Activated naive CD8-positive, alpha-beta T cell treated with anti-CD3 and anti-CD28 coated beads for 36 hours (primary cell): ENCODE measurements around the gene RPS14. TPM values are rescaled to one million over a fixed set of nuclear protein-coding genes. Genes with fewer than 3 reads are reported as not detected.

Experiments used
- DNase-seq: peaks from one replicate; pipeline ENCODE4 v3.0.0; 2021
- H3K27ac Mint-ChIP-seq: one replicate; pipeline ENCODE4 v1.8.0; 2022; ENCODE audit warnings: mild to moderate bottlenecking, moderate library complexity, mixed read lengths
- H3K27me3 Mint-ChIP-seq: one replicate; pipeline ENCODE4 v1.8.0; 2022; ENCODE audit warnings: mild to moderate bottlenecking, mixed read lengths
- H3K36me3 Mint-ChIP-seq: one replicate; pipeline ENCODE4 v1.8.0; 2021; ENCODE audit warnings: mild to moderate bottlenecking, mixed read lengths
- H3K4me1 Mint-ChIP-seq: one replicate; pipeline ENCODE4 v1.8.0; 2021; ENCODE audit warnings: mixed read lengths
- H3K4me3 Mint-ChIP-seq: one replicate; pipeline ENCODE4 v1.8.0; 2022; ENCODE audit warnings: mild to moderate bottlenecking, moderate library complexity, mixed read lengths
- H3K9me3 Mint-ChIP-seq: one replicate; pipeline ENCODE4 v1.8.0; 2022; ENCODE audit warnings: mixed read lengths
- total RNA-seq, 2 experiments: library from RNA; stranded (reverse); gene quantifications; one replicate each; pipeline ENCODE4 v1.2.3, GENCODE V29; 2021

Gene RPS14
- total RNA-seq, 2 experiments from 2014 or later: 2,978 to 3,004 TPM

DNA sequence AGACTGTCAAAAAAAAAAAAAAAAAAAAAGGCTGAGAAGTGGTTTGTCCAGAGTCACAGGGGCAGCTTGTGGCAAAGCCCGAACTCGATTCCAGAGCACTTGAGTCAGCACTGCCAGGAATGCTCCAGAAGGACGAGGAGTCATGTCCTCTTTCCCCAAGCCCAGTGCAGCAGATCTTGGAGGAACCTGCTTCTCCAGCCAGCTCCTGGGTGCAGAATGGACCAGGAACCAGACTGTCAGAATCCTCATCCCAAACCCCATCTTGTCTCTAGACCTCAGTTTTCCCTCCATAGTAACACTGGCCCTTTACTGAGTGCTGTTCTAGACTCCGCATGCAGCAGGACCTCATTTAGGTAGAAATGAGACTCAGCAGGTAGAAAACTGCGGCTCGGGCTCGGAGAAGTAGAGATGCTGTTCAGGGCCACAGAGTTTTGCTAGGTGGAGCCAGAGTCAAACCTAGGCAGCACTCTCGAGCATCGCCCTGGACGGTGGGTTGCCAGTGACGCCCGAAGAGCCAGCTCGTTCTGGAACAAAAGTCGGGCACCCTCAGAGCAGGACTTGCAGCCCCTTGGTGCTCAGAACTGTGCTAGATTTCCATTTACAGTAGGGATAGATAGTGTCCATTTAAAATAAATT is 52.3 kb downstream of the RPS14 start:
- peaks cover 41% of the 10 kb centered on the region for H3K36me3 Mint-ChIP-seq
- no peaks in the 10 kb centered on the region for H3K9me3 Mint-ChIP-seq
- peaks cover 8% of the 10 kb centered on the region for H3K4me1 Mint-ChIP-seq
- H3K27ac Mint-ChIP-seq: no peak overlapping the region
- DNase-seq: no peak
- no peak overlapping the region for H3K4me3 Mint-ChIP-seq
- H3K27me3 Mint-ChIP-seq: no peaks in the 10 kb centered on the region

DNA sequence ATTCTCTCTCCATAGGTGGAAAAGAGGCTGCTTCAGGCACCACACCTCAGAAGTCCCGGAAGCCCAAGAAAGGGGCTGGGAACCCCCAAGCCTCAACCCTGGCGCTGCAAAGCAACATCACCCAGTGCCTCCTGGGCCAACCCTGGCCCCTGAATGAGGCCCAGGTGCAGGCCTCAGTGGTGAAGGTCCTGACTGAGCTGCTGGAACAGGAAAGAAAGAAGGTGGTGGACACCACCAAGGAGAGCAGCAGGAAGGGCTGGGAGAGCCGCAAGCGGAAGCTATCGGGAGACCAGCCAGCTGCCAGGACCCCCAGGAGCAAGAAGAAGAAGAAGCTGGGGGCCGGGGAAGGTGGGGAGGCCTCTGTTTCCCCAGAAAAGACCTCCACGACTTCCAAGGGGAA is 53.3 kb downstream of the RPS14 start:
- no peak for DNase-seq
- peaks cover 37% of the 10 kb centered on the region for H3K36me3 Mint-ChIP-seq
- H3K4me3 Mint-ChIP-seq: no peak overlapping the region
- H3K4me1 Mint-ChIP-seq: peaks cover 5% of the 10 kb centered on the region
- peak overlapping the region; percentile 75 for H3K27ac Mint-ChIP-seq
- H3K9me3 Mint-ChIP-seq: no peaks in the 10 kb centered on the region
- H3K27me3 Mint-ChIP-seq: no peaks in the 10 kb centered on the region

DNA sequence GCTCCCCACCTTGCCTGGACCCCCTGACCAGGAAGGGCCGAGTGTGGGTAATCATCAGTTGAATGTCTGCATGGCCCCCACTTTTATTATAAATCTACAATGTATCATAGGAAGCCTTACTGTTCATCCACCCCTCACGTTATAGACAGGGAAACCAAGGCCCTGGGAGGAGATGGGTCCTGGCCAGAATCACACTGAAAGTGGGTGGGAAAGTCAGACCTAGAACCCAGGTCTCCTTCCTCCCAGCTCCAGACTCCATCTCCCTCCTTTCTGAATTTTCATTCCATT is 53.9 kb downstream of the RPS14 start:
- Mint-ChIP-seq H3K27ac (no peak overlapping the region), H3K4me1 (peaks cover 5% of the 10 kb centered on the region), H3K27me3 (no peaks in the 10 kb centered on the region), H3K4me3 (no peak overlapping the region), H3K9me3 (no peaks in the 10 kb centered on the region), H3K36me3 (peaks cover 33% of the 10 kb centered on the region)
- no peak for DNase-seq

DNA sequence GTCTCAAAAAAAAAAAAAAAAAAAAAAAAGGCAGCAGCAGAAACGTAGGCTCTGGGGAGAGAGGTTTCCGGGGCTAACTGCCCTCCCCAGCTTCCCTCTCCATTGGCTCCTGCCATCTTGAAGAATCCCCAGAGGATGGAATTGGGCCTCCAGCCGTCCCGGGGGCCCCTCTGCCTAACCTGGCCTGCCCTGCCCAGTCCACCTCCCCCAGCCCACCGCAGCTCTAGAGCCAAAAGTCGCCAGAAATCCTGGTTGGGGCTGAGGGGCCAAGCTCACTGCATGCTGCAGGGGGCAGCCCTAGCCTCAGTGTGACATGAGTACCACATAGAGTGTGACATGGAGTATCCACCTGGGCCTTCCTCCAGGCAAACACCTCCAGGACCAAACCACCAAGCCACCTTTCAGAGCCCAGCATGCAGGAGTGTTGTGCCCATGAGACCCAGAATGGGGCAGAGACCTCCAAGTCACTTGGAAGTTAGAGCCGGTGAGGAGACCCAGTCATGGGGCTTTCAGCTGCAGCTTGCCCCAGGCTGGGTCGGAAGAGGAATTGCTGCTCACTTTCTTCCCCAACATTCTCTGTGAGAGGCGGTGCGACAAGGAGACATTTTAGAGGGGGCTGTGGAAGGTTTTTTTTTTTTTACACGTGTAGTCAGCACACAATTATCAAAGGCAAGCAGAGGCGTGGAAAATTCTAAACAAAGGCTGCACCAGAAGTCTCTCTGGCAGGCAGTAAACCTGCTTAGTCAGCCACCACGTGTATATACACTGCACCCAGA is 54.4 kb downstream of the RPS14 start:
- no peak for DNase-seq
- Mint-ChIP-seq H3K36me3 (peaks cover 28% of the 10 kb centered on the region), H3K4me1 (peaks cover 5% of the 10 kb centered on the region), H3K27ac (no peak overlapping the region), H3K4me3 (no peak overlapping the region), H3K27me3 (no peaks in the 10 kb centered on the region), H3K9me3 (no peaks in the 10 kb centered on the region)

DNA sequence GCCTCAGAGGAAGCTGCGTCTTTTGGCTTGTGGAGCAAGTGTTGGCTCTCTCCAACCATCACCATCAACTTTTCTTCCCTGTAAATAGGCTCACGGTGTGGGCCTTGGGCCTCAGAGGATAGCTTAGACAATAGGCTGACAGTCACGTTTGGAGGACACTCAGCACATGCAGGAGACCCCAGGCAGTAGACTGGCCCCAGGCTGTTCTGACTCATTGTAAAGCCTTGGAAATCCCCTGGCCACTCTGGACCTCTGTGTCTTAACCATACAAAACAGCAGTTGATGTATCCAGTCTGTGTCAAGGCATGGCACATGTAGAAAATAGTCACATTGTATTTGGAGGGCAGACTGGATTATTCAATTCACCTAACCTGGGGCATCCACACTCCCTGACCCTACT is 55.4 kb downstream of the RPS14 start:
- Mint-ChIP-seq H3K36me3 (peaks cover 24% of the 10 kb centered on the region), H3K4me1 (peaks cover 4% of the 10 kb centered on the region), H3K9me3 (no peaks in the 10 kb centered on the region), H3K4me3 (no peak overlapping the region), H3K27me3 (no peaks in the 10 kb centered on the region), H3K27ac (peak overlapping the region; percentile 21)
- no peak for DNase-seq

DNA sequence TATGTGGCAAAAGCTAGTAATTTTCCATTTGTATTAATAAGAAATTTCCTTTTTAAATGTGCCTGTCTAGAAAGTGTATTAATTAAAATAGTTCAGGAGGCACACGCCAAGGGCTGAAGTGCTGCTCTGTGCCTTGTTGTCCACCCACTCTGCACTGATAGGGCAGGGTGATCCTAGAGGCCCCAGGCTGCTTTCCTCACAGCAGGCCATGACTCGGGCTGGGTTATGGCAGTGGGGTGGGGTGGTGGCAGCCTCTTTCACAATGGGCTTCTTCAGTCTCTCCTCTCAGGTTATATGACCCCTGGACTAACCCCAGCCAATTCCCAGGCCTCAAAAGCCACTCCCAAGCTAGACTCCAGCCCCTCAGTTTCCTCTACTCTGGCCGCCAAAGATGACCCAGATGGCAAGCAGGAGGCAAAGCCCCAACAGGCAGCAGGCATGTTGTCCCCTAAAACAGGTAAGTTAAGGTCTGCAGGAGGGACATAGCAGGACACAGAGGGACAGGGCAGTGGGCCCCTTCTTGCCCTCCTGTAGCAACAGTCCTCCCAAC is 56.4 kb downstream of the RPS14 start:
- no peak overlapping the region for H3K4me3 Mint-ChIP-seq

DNA sequence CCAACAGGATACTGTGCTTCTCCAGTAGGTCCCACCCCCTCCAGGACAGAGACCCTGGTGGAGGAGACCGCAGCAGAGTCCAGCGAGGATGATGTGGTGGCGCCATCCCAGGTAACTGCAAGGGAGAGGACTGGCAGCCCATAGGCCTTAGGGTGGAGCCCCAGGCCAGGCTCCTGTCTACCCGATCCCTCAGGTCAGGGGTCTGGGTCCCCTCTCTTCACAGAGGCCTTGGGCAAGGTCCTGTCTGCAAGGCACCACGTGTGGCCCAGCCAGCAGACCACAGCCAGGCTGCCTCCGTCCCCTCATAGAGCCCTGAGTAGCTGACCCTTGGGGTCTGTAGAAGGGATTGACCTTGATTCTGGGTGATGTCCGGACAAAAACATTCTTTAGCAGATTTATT is 56.9 kb downstream of the RPS14 start:
- no peak overlapping the region for H3K4me3 Mint-ChIP-seq
- no peak overlapping the region for H3K27ac Mint-ChIP-seq
- no peaks in the 10 kb centered on the region for H3K4me1 Mint-ChIP-seq
- no peak for DNase-seq
- H3K36me3 Mint-ChIP-seq: peaks cover 18% of the 10 kb centered on the region
- H3K9me3 Mint-ChIP-seq: no peaks in the 10 kb centered on the region
- H3K27me3 Mint-ChIP-seq: no peaks in the 10 kb centered on the region

More for the DNA sequence above, 56.4 kb downstream of the RPS14 start:
- no peaks in the 10 kb centered on the region for H3K9me3 Mint-ChIP-seq
- no peak for DNase-seq
- H3K36me3 Mint-ChIP-seq: peaks cover 18% of the 10 kb centered on the region
- no peaks in the 10 kb centered on the region for H3K4me1 Mint-ChIP-seq
- H3K27ac Mint-ChIP-seq: no peak overlapping the region
- H3K27me3 Mint-ChIP-seq: no peaks in the 10 kb centered on the region

Other genes with a start within 250 kb of the RPS14 start
- gene CAMK2A, start 160.0 kb downstream of the RPS14 start, total RNA-seq: not detected
- not detected for gene ARSI, start 146.8 kb downstream of the RPS14 start, total RNA-seq
- gene TCOF1, start 92.0 kb downstream of the RPS14 start, total RNA-seq: 100 to 1,000 TPM; 138 to 140 TPM
- 100 to 1,000 TPM; 290 to 294 TPM for gene CD74, start 36.8 kb downstream of the RPS14 start, total RNA-seq
- 1 to 10 TPM; 7.1 to 7.3 TPM for gene NDST1, start 58.4 kb upstream of the RPS14 start, total RNA-seq
- gene SYNPO, start 190.9 kb upstream of the RPS14 start, total RNA-seq: under 1 TPM; 0.39 to 0.76 TPM
- gene MYOZ3, start 211.5 kb upstream of the RPS14 start, total RNA-seq: under 1 TPM; 0.06 to 0.16 TPM